ENCODE data around the gene EMP3.

Gene EMP3

GRCh38 chr19:48373567-48373966 lies 48.2 kb downstream of the EMP3 start:
- no peak for DNase-seq (ENCODE audit: low read depth, low spot score)

- DNase-seq (ENCODE audit: low read depth, low spot score) = no peak
Measured at GRCh38 chr19:48378194-48378570, 52.8 kb downstream of the EMP3 start.

DNA sequence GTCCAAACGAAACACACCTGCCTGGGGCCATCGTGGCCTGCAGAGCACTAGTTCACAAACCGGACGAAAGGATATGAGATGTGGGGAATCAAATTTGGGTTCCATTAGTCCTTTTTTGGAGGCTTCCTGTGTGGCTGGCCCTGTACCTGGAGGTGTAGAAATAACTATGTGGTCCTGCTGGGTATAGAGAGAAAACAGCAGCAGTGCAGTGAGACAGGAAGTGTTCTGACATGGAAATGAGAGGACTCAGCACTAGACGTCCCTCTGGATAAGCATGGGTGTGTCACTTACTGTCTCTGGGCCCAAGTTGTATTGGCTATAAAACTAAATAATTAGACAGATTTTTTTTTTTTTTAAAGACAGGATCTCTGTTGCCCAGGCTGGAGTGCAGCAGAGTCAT lies 53.7 kb downstream of the EMP3 start:
- DNase-seq (ENCODE audit: low read depth, low spot score) = no peak
